ENCODE results near the gene RPTOR. TPM values are rescaled to one million over a fixed set of nuclear protein-coding genes. Genes with fewer than 3 reads are reported as not detected.
A peak's percentile ranks its signal among the peaks of the same experiment; 100 is the strongest.
"Not testable (repeated sequence)": the region's sequence is repeated elsewhere in the genome, so short reads cannot be mapped to it uniquely, and the experiment has no call there.

RPTOR gene
- total RNA-seq, 1 donor = 27.9 TPM

DNA sequence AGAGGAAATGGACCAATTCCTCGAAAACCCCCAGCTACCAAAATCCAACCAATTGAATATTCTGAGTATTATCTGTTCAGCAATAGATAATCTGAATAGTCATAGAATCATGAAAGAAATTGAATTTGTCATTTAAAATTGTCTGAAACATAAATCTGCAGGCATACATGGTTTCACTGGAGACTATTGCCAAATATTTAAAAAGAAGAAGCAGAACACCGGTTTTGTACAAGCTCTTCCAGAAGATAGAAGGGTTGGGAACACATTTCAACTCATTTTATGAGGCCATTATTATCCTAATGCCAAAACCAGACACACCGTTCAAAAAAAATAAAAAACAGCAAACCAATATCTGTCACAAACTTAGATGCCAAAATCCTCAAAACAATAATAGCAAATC lies 195.5 kb downstream of the RPTOR start:
- H2AFZ ChIP-seq (ENCODE audit: low read length) = no peak overlapping the region
- H4K20me1 ChIP-seq (ENCODE audit: insufficient read depth, low read length) = no peaks in the 10 kb centered on the region
- no peaks in the 10 kb centered on the region for H3K27me3 ChIP-seq (ENCODE audit: insufficient read depth, low read length)
- no peak overlapping the region for H3K4me2 ChIP-seq (ENCODE audit: insufficient read depth, low read length)
- H3K4me1 ChIP-seq (ENCODE audit: insufficient read depth, low read length) = peaks cover 3% of the 10 kb centered on the region
- no peak overlapping the region for H3K27ac ChIP-seq (ENCODE audit: low read depth, low read length)
- TF ChIP-seq, protein P1, sequence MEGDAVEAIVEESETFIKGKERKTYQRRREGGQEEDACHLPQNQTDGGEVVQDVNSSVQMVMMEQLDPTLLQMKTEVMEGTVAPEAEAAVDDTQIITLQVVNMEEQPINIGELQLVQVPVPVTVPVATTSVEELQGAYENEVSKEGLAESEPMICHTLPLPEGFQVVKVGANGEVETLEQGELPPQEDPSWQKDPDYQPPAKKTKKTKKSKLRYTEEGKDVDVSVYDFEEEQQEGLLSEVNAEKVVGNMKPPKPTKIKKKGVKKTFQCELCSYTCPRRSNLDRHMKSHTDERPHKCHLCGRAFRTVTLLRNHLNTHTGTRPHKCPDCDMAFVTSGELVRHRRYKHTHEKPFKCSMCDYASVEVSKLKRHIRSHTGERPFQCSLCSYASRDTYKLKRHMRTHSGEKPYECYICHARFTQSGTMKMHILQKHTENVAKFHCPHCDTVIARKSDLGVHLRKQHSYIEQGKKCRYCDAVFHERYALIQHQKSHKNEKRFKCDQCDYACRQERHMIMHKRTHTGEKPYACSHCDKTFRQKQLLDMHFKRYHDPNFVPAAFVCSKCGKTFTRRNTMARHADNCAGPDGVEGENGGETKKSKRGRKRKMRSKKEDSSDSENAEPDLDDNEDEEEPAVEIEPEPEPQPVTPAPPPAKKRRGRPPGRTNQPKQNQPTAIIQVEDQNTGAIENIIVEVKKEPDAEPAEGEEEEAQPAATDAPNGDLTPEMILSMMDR (IDR thresholded peaks at IDR 0.05; ENCODE audit: extremely low read depth, low read depth, low read length) = no peak
- DNase-seq (ENCODE audit: insufficient read length, low spot score, missing footprints) = no peak
- no peaks in the 10 kb centered on the region for H3K36me3 ChIP-seq (ENCODE audit: insufficient read depth, low read length)
- no peaks in the 10 kb centered on the region for H3K79me2 ChIP-seq (ENCODE audit: insufficient read depth, low read length)
- H3K4me3 ChIP-seq (ENCODE audit: insufficient read depth, low read length) = no peak overlapping the region
- no peaks in the 10 kb centered on the region for H3K9me3 ChIP-seq (ENCODE audit: low read depth, low read length)

DNA sequence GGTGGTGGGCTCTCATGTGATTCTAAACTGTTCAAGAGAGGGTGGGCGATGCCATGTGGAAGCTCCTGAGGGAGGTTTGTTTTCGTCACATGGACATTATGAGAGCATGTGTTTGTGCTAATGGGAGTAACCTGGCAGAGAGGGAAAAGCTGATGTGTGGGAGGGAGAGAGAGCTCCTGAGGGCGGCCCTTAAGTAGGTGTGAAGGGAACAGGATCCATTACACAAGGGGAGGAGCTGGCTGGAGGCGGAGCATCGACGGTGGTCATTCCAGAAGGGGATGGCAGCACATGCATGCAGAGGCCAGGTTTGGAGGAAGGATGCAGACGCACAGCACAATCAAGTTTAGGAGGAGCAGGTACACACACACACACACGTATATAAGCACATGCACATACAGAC lies 197.5 kb downstream of the RPTOR start:
- no peaks in the 10 kb centered on the region for H3K79me2 ChIP-seq (ENCODE audit: insufficient read depth, low read length)
- H3K27ac ChIP-seq (ENCODE audit: low read depth, low read length) = no peak overlapping the region
- H3K27me3 ChIP-seq (ENCODE audit: insufficient read depth, low read length) = no peaks in the 10 kb centered on the region
- no peak overlapping the region for H3K4me3 ChIP-seq (ENCODE audit: insufficient read depth, low read length)
- no peaks in the 10 kb centered on the region for H4K20me1 ChIP-seq (ENCODE audit: insufficient read depth, low read length)
- no peak overlapping the region for H3K4me2 ChIP-seq (ENCODE audit: insufficient read depth, low read length)
- no peak overlapping the region for H2AFZ ChIP-seq (ENCODE audit: low read length)
- peaks cover 3% of the 10 kb centered on the region for H3K4me1 ChIP-seq (ENCODE audit: insufficient read depth, low read length)
- DNase-seq (ENCODE audit: insufficient read length, low spot score, missing footprints) = peak; percentile 62
- no peaks in the 10 kb centered on the region for H3K36me3 ChIP-seq (ENCODE audit: insufficient read depth, low read length)
- TF ChIP-seq, protein P1 (IDR thresholded peaks at IDR 0.05; ENCODE audit: extremely low read depth, low read depth, low read length) = no peak
- H3K9me3 ChIP-seq (ENCODE audit: low read depth, low read length) = no peaks in the 10 kb centered on the region

DNA sequence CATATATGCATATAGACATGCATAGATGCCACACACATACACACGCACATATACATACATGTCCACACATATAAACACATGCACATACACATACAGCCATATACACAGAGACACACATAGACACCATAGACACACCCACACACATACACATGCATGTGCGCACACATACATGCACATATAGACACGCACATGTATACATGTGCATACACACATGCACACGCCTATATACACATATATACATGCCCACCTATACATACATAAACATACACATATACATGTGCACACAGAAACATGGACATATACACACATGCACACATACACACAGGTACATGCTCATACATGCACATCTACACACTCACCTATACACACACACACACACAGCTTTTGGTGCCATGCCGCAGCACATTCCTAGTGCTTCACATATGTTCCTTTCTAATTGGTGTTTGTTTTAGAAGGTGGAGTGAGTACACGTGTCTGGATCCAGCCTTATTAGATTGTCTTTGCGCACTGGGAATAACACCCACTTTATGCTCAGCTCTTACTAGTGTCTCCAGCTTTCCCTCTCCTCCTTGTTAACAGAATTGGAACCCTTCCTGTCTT lies 198.0 kb downstream of the RPTOR start:
- H3K4me1 ChIP-seq (ENCODE audit: insufficient read depth, low read length) = peaks cover 3% of the 10 kb centered on the region

DNA sequence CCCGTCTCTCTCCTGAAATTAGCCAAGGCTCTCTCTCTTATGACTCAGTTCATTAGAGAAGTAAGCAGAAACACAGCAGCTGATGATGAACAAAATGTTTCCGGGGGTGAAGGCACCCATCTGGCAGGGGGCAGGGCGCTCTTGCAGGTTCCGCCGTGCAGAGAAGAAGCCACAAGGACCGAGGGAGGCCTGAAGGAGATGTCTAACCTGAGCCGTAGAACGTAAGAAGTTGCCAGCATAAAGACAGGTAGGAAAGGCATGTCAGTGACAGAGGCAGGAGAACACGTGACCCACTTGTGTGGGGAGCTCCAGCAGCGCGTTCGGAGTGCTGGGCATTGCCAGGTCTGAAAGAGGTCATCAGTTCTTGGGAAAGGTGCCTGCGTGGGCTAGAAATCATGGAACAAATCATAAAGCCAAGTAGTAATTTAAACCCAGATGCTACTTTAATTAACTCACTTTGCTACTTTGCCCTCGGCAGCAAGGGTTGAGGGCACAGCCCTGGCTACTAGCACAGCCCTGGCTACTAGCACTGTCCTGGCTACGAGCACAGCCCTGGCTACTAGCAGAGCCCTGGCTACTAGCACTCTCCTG lies 198.6 kb downstream of the RPTOR start:
- H3K27me3 ChIP-seq (ENCODE audit: insufficient read depth, low read length) = no peaks in the 10 kb centered on the region
- H3K36me3 ChIP-seq (ENCODE audit: insufficient read depth, low read length) = no peaks in the 10 kb centered on the region
- TF ChIP-seq, protein P1 (IDR thresholded peaks at IDR 0.05; ENCODE audit: extremely low read depth, low read depth, low read length) = no peak
- no peaks in the 10 kb centered on the region for H3K9me3 ChIP-seq (ENCODE audit: low read depth, low read length)
- H3K27ac ChIP-seq (ENCODE audit: low read depth, low read length) = no peak overlapping the region
- no peak overlapping the region for H3K4me3 ChIP-seq (ENCODE audit: insufficient read depth, low read length)
- no peak for DNase-seq (ENCODE audit: insufficient read length, low spot score, missing footprints)
- H4K20me1 ChIP-seq (ENCODE audit: insufficient read depth, low read length) = no peaks in the 10 kb centered on the region
- no peaks in the 10 kb centered on the region for H3K79me2 ChIP-seq (ENCODE audit: insufficient read depth, low read length)
- no peak overlapping the region for H2AFZ ChIP-seq (ENCODE audit: low read length)
- no peak overlapping the region for H3K4me2 ChIP-seq (ENCODE audit: insufficient read depth, low read length)
- H3K4me1 ChIP-seq (ENCODE audit: insufficient read depth, low read length) = peaks cover 3% of the 10 kb centered on the region

More for the DNA sequence above, 198.0 kb downstream of the RPTOR start:
- DNase-seq (ENCODE audit: insufficient read length, low spot score, missing footprints) = no peak
- H2AFZ ChIP-seq (ENCODE audit: low read length) = no peak overlapping the region
- TF ChIP-seq, protein P1 (IDR thresholded peaks at IDR 0.05; ENCODE audit: extremely low read depth, low read depth, low read length) = no peak
- H3K4me3 ChIP-seq (ENCODE audit: insufficient read depth, low read length) = no peak overlapping the region
- H3K36me3 ChIP-seq (ENCODE audit: insufficient read depth, low read length) = no peaks in the 10 kb centered on the region
- no peaks in the 10 kb centered on the region for H3K79me2 ChIP-seq (ENCODE audit: insufficient read depth, low read length)
- H3K4me2 ChIP-seq (ENCODE audit: insufficient read depth, low read length) = no peak overlapping the region
- no peaks in the 10 kb centered on the region for H4K20me1 ChIP-seq (ENCODE audit: insufficient read depth, low read length)
- H3K27me3 ChIP-seq (ENCODE audit: insufficient read depth, low read length) = no peaks in the 10 kb centered on the region
- no peaks in the 10 kb centered on the region for H3K9me3 ChIP-seq (ENCODE audit: low read depth, low read length)
- no peak overlapping the region for H3K27ac ChIP-seq (ENCODE audit: low read depth, low read length)

DNA sequence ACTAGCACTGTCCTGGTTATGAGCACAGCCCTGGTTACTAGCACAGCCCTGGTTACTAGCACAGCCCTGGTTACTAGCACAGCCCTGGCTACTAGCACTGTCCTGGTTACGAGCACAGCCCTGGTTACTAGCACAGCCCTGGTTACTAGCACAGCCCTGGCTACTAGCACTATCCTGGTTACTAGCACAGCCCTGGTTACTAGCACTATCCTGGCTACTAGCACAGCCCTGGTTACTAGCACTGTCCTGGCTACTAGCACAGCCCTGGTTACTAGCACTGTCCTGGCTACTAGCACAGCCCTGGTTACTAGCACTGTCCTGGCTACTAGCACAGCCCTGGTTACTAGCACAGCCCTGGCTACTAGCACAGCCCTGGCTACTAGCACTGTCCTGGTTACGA lies 199.3 kb downstream of the RPTOR start:
- H3K9me3 ChIP-seq (ENCODE audit: low read depth, low read length); H3K4me2 ChIP-seq (ENCODE audit: insufficient read depth, low read length); H2AFZ ChIP-seq (ENCODE audit: low read length); H3K27ac ChIP-seq (ENCODE audit: low read depth, low read length); H4K20me1 ChIP-seq (ENCODE audit: insufficient read depth, low read length); H3K4me1 ChIP-seq (ENCODE audit: insufficient read depth, low read length); H3K4me3 ChIP-seq (ENCODE audit: insufficient read depth, low read length); H3K79me2 ChIP-seq (ENCODE audit: insufficient read depth, low read length); DNase-seq (ENCODE audit: insufficient read length, low spot score, missing footprints); H3K27me3 ChIP-seq (ENCODE audit: insufficient read depth, low read length); H3K36me3 ChIP-seq (ENCODE audit: insufficient read depth, low read length): not testable (repeated sequence)

DNA sequence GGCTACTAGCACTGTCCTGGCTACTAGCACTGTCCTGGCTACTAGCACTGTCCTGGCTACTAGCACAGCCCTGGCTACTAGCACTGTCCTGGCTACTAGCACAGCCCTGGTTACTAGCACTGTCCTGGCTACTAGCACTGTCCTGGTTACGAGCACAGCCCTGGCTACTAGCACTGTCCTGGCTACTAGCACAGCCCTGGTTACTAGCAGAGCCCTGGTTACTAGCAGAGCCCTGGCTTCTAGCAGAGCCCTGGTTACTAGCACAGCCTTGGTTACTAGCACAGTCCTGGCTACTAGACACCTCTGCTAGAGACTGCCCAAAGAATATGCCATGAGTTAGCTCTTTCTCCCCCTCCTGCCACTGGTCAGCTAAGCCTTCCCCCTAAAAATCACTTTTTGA lies 200.1 kb downstream of the RPTOR start:
- H3K27ac ChIP-seq (ENCODE audit: low read depth, low read length); H3K27me3 ChIP-seq (ENCODE audit: insufficient read depth, low read length); H3K4me2 ChIP-seq (ENCODE audit: insufficient read depth, low read length); H3K9me3 ChIP-seq (ENCODE audit: low read depth, low read length); H3K79me2 ChIP-seq (ENCODE audit: insufficient read depth, low read length); H3K36me3 ChIP-seq (ENCODE audit: insufficient read depth, low read length); H2AFZ ChIP-seq (ENCODE audit: low read length); DNase-seq (ENCODE audit: insufficient read length, low spot score, missing footprints); H4K20me1 ChIP-seq (ENCODE audit: insufficient read depth, low read length); H3K4me3 ChIP-seq (ENCODE audit: insufficient read depth, low read length); H3K4me1 ChIP-seq (ENCODE audit: insufficient read depth, low read length): not testable (repeated sequence)
